HFFc6 (cell line): ENCODE results near the gene TMC4. TPM values are rescaled to one million over a fixed set of nuclear protein-coding genes. Genes with fewer than 3 reads are reported as not detected.

ENCODE experiments used
- DNase-seq: peaks from one replicate; pipeline ENCODE4 v3.0.0-alpha.2; 2018
- H3K27ac Mint-ChIP-seq: 2 replicates; pipeline ENCODE4 v1.8.0; 2020; ENCODE audit warnings: mild to moderate bottlenecking, mixed read lengths
- H3K27me3 Mint-ChIP-seq: 2 replicates; pipeline ENCODE4 v1.8.0; 2021; ENCODE audit warnings: mild to moderate bottlenecking, moderate library complexity, mixed read lengths; ENCODE audit not compliant: insufficient read depth
- H3K36me3 Mint-ChIP-seq: 2 replicates; pipeline ENCODE4 v1.8.0; 2021; ENCODE audit warnings: low read depth, mixed read lengths
- H3K4me1 Mint-ChIP-seq: 2 replicates; pipeline ENCODE4 v1.8.0; 2020; ENCODE audit warnings: low read depth, mixed read lengths
- H3K4me3 Mint-ChIP-seq: 2 replicates; pipeline ENCODE4 v1.8.0; 2020; ENCODE audit warnings: mild to moderate bottlenecking, moderate library complexity, mixed read lengths
- H3K9me3 Mint-ChIP-seq: 2 replicates; pipeline ENCODE4 v1.8.0; 2020; ENCODE audit warnings: mild to moderate bottlenecking, mixed read lengths
- CTCF ChIP-seq: fragments of 200-600 bp; sonication (generic); IDR thresholded peaks from 2 replicates; pipeline ENCODE4 v1.5.0; 2021; ENCODE audit warnings: antibody characterized with exemption, mild to moderate bottlenecking
- total RNA-seq, 6 experiments: library from RNA; stranded (reverse); fragmentation: NEBNext Ultra II Directional; extraction: Animal tissue kit (Norgen Biotek cat#: 25700); gene quantifications; 2 replicates in 1 of 6; 3 replicates in 5 of 6; pipeline ENCODE4 v1.2.3, GENCODE V29; 2021

Gene TMC4
- total RNA-seq, 6 experiments from 2014 or later, result 0.43 to 0.70 (median 0.55) TPM

DNA sequence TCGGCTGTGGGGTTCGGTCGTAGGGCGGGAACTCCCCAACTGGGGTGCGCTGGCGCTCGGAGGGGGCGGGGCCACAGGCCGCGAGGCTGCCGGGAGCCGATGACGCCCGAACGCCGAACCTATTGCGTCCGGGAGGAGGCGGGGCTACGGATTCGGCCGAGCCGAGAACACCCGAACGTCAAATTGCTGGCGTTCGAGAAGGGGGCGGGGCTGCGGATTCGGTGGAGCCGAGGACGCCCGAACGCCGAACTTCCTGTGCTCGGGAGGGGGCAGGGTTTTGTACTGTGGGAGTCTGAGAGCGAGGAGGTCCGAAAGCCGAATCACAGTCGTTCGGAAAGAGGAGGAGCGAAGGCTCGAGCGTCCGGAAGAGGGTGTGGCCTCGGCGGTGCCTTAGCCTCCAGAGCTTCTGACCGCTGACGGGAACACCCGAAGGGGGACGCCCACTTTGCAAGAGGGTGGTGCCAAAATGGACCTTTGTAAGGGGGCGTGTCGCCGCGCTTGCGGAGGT, 17.6 kb upstream of the TMC4 start:
- peak overlapping the region; percentile 94 for H3K4me3 Mint-ChIP-seq
- DNase-seq, result peak; percentile 99
- peaks cover 37% of the 10 kb centered on the region for H3K4me1 Mint-ChIP-seq
- H3K36me3 Mint-ChIP-seq, result peaks cover 29% of the 10 kb centered on the region
- no peaks in the 10 kb centered on the region for H3K9me3 Mint-ChIP-seq
- H3K27ac Mint-ChIP-seq, result peak overlapping the region; percentile 99
- H3K27me3 Mint-ChIP-seq, result peaks cover 4% of the 10 kb centered on the region
- 0 out of 2 replicates have a peak, but pooled peaks have one; percentile 12 for TF ChIP-seq CTCF

- H3K27me3 Mint-ChIP-seq, result peaks cover 4% of the 10 kb centered on the region
- no peaks in the 10 kb centered on the region for H3K9me3 Mint-ChIP-seq
- peaks cover 29% of the 10 kb centered on the region for H3K36me3 Mint-ChIP-seq
- peaks cover 37% of the 10 kb centered on the region for H3K4me1 Mint-ChIP-seq
- TF ChIP-seq CTCF, result no peak
- H3K4me3 Mint-ChIP-seq, result peak overlapping the region; percentile 94
- peak; percentile 100 for DNase-seq
- H3K27ac Mint-ChIP-seq, result peak overlapping the region; percentile 99
These were observed 17.0 kb upstream of the TMC4 start for GRCh38 chr19:54189735-54190502.

DNA sequence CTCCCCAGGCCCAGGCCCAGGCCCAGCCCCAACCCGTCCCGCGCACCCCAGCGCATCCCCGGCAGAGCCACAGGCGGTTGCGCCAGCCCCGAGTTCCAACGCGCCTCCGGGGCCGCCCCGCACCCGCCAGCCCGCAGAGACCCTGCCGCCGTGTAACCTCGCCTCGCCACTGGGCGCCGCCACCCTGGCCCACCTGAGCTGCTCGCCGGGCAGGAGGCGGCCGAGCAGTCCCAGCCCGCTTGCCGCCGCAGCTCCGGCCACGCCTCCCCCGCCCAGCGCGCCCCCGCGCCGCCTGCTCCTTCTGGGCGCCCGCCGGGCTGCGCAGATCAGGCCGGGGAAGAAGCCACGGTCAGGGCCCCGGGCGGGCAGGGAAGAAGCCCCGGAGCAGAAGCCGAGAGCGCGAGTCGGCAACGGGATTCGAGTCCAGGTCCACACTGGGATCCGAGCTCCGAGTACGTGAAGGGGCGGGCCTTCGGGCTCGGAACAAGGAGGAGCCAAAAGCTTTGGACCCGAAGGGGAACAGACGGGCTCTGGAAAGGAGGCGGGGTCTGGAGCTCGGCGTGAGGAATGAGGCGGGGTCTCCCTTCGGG, 16.3 kb upstream of the TMC4 start, which contains the start of gene MBOAT7:
Gene MBOAT7, minus strand, starts transcription at position 436 of the 590 bp plus-strand sequence. CDS start 1,072 bp downstream, outside the sequence.
- Mint-ChIP-seq H3K27me3 (peaks cover 4% of the 10 kb centered on the region), H3K9me3 (no peaks in the 10 kb centered on the region), H3K4me3 (peak within 1 kb of the TSS; percentile 94), H3K4me1 (peaks cover 37% of the 10 kb centered on the region), H3K27ac (peak within 1 kb of the TSS; percentile 99), H3K36me3 (peaks cover 30% of the 10 kb centered on the region)
- peak; percentile 59 for TF ChIP-seq CTCF
- DNase-seq, result no peak

GRCh38 chr19:54188215-54188871, 15.4 kb upstream of the TMC4 start:
- Mint-ChIP-seq H3K9me3 (no peaks in the 10 kb centered on the region), H3K4me1 (peaks cover 37% of the 10 kb centered on the region), H3K27me3 (peaks cover 4% of the 10 kb centered on the region), H3K4me3 (peak overlapping the region; percentile 94), H3K27ac (peak overlapping the region; percentile 94), H3K36me3 (peaks cover 37% of the 10 kb centered on the region)
- no peak for TF ChIP-seq CTCF
- DNase-seq, result peak; percentile 75

DNA sequence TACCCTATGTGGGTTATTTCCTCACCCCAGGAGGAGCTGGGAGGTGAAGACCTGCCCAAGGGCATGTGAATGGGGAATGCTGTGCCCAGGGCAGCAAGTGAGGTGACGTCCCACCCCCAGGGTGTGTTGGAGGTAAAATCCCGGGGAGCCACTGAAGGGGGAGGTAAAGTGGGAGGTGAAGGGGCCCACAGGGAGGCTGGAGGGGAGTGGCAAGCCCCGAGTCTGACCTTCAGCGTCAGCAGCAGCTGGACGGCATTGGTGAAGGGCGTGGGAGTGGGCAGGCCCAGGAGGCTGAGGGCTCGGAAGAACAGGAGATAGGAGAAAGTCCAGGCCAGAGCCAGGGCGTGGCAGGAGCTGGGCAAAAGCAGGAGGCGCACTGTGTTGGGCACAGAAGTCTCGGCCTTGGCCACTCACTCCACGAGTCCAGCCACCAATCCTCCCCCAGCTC, 14.0 kb upstream of the TMC4 start:
- H3K27me3 Mint-ChIP-seq, result peaks cover 4% of the 10 kb centered on the region
- no peak for TF ChIP-seq CTCF
- peak overlapping the region; percentile 94 for H3K4me3 Mint-ChIP-seq
- peaks cover 23% of the 10 kb centered on the region for H3K4me1 Mint-ChIP-seq
- no peaks in the 10 kb centered on the region for H3K9me3 Mint-ChIP-seq
- peak overlapping the region; percentile 94 for H3K27ac Mint-ChIP-seq
- no peak for DNase-seq
- peaks cover 42% of the 10 kb centered on the region for H3K36me3 Mint-ChIP-seq
